Hypothalamus (tissue), 51 donors: Measurements from ENCODE around the gene S100A13.
A peak's percentile ranks its signal among the peaks of the same experiment; 100 is the strongest.
"Not testable (repeated sequence)": the region's sequence is repeated elsewhere in the genome, so short reads cannot be mapped to it uniquely, and the experiment has no call there.

Experiments used
- DNase-seq, 51 donors: peaks; one replicate each; lab custom pipeline; 2025; lab: John Stamatoyannopoulos, UW

S100A13 gene

GRCh38 chr1:153649137-153649862 is 22.0 kb upstream of the S100A13 start:
- DNase-seq, result no peak

DNA sequence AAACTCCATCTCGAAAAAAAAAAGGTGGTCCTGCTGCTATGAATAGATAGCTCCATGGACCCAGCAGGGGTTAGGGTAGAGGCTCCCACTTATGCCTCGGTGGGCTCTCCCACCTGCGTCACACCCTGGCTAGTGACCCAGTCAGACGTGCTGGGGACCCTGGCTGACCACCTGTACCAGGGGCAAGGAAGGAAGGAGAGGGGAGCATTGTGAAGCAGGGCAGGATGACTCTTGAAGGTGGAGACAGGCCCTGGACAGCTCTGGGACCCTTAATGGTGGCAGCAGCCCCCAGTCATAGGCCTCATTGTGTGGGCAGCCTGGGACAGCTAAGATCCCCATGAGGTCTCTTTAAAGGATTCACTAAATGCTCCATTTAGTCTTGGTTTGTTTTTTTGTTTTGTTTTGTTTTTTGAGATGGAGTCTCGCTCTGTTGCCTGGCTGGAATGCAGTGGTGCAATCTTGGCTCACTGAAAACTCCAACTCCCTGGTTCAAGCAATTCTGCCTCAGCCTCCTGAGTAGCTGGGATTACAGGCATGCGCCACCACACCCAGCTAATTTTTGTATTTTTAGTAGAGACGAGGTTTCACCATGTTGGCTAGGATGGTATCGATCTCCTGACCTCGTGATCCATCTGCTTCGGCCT is 20.8 kb upstream of the S100A13 start:
- DNase-seq, result no peak

DNA sequence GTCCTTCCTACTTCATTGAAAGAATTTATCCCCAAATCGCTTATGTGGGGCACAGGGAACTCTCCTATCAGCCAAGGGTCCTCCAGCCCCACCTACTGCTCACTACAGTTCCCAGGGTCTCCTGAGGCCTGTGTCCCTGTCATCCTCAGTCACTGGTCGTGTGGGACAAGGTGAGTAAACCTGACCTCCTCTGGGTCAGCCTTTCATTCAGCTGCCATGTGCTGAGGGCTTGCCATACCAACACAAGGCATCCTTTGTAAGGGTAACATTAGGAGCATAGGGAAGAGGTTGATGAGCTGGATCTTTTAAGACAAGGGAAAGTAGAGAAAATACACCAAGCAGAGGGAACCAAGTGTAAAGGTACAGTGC is 20.0 kb upstream of the S100A13 start:
- no peak for DNase-seq

- DNase-seq, result peak in 1 of 51 donors; percentile 37
Observed at GRCh38 chr1:153646672-153647345, 19.5 kb upstream of the S100A13 start.

GRCh38 chr1:153643816-153644215 is 16.5 kb upstream of the S100A13 start:
- DNase-seq, result no peak

GRCh38 chr1:153643100-153643499 is 15.8 kb upstream of the S100A13 start:
- DNase-seq, result no peak

GRCh38 chr1:153642161-153642560 is 14.9 kb upstream of the S100A13 start:
- DNase-seq, result no peak

GRCh38 chr1:153640861-153641260 is 13.6 kb upstream of the S100A13 start:
- no peak for DNase-seq

GRCh38 chr1:153640213-153640612 is 12.9 kb upstream of the S100A13 start:
- DNase-seq, result not testable (repeated sequence)

- no peak for DNase-seq
Observed at GRCh38 chr1:153639280-153639679, 12.0 kb upstream of the S100A13 start.

GRCh38 chr1:153638261-153638660 is 11.0 kb upstream of the S100A13 start:
- no peak for DNase-seq

GRCh38 chr1:153636312-153636711 is 9.0 kb upstream of the S100A13 start:
- no peak for DNase-seq

- no peak for DNase-seq
Observed at GRCh38 chr1:153635872-153636271, 8.6 kb upstream of the S100A13 start.

- DNase-seq, result peak; percentile 74 to 99 (median 96)
Observed at GRCh38 chr1:153633754-153634665, 6.7 kb upstream of the S100A13 start, which contains the start of gene CHTOP. CHTOP (plus strand) TSS chr1:153634066; CDS start chr1:153636589, 2,523 bp downstream.

- DNase-seq, result peak in 3 of 51 donors; percentile 53 to 84 (median 64)
Observed at GRCh38 chr1:153633161-153633753, 6.0 kb upstream of the S100A13 start.

DNA sequence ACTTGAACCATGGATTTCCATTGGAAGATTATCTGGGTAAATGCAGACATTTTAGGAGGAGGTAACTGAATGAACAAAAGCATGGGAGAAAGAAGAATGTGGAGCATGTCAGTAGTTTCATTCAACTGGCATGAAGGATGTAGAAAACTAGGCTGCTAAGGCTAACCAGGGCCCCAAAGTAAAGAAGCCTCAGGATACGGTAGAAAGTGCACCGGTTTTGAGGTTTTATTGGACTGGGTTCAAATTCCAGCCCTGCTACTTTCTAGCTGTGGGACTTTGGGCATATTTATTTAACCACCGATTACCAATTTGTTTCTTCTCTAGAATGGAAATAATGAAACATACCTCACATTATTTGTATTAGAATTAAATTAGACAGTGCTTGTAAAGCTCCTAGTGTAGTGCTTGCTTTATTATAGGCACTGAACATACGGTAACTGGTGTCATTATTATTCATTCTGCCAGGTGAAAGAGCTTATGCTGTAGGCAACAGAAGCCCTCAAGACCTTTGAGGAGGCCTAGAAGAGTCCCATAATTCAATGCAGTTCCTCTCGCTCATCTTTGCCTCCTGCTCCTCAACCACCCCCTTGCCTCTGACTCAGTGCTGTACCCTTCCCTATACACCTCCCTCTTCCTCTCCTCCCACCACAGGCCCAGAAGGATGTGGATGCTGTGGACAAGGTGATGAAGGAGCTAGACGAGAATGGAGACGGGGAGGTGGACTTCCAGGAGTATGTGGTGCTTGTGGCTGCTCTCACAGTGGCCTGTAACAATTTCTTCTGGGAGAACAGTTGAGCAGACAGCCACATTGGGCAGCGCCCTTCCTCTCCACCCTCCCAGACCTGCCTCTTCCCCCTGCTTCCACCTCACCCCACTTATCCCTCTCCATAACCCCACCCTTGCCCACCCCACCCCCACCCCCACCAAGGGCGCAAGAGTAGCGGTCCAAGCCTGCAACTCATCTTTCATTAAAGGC is 4.0 kb upstream of the S100A13 start:
- DNase-seq, result peak in 2 of 51 donors; percentile 5 to 51

- DNase-seq, result no peak
Observed at GRCh38 chr1:153630384-153630783, 3.1 kb upstream of the S100A13 start.

- DNase-seq, result peak in 26 of 51 donors; percentile 13 to 74 (median 42)
Observed at GRCh38 chr1:153629971-153630370, 2.7 kb upstream of the S100A13 start.

- DNase-seq, result no peak
Observed at GRCh38 chr1:153629343-153629665, 2.0 kb upstream of the S100A13 start.
